ENCODE data around the gene ATXN7L1.
"Not testable (repeated sequence)": the region's sequence is repeated elsewhere in the genome, so short reads cannot be mapped to it uniquely, and the experiment has no call there.

The ATXN7L1 gene

DNA sequence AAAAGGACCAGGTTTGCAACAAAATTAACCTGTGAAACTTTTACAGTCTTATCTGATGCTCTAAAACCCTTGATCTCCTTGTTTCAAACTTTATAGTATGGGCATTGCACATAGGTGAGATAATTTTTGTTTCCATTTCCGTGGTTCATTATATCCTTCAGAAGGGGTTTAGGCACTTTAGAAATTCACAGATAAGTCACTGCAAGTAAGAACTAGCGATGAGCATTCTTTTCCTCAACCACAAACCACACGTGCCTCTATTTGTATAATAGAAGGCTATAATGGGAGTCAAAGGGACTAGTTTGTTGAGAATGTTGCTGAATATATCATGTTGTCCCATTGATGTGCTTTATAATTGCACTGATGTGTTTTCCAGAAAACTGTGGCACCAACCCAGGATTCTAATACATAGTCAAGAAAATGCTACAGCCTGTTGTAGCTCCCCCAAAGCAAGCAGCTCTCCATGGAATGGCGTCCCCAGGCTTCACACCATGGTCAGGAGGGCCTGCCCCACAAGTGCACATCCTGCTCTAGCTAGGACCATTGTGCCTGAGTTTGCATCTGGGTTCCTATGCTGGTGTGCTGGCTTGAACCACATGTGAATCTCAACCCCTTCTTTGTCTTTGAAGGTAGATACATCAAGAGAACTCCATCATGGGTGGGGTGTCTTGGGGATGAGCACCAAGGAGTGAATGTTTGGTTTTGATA, 14.0 kb upstream of the ATXN7L1 start:
- no peak for DNase-seq (ENCODE audit: low read depth)

DNA sequence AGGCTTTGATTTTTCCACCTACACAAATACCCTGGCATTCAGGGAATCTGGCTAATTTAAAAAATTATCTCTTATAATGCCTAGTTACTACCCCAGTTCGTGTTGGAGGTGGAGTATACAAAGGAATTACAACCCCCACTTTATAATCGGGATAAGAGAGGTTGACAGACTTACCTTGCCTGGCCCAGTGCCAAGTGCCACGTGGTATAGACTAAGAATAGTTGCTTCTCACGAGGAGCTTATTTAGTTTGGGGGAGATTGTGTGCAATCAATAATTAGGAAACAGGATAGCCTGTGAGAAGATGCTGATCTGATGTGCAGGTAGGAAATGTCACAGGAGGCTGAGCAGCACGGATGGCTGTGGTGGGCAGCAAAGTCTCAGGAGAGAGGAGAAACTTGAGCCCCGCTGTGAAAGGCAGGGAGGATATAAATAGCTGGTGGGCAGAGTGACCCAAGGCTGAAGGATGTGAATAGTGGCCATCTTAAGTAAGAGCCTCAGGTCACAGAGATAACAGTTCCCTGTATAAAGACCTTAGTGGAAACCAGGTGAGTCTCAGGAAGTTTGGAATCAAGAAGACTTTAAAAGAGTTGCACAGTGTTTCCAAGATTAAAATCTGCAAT, 11.3 kb upstream of the ATXN7L1 start:
- no peak for DNase-seq (ENCODE audit: low read depth)

- no peak for DNase-seq (ENCODE audit: low read depth)
These were observed 10.4 kb upstream of the ATXN7L1 start for GRCh38 chr7:105886776-105887175.

DNA sequence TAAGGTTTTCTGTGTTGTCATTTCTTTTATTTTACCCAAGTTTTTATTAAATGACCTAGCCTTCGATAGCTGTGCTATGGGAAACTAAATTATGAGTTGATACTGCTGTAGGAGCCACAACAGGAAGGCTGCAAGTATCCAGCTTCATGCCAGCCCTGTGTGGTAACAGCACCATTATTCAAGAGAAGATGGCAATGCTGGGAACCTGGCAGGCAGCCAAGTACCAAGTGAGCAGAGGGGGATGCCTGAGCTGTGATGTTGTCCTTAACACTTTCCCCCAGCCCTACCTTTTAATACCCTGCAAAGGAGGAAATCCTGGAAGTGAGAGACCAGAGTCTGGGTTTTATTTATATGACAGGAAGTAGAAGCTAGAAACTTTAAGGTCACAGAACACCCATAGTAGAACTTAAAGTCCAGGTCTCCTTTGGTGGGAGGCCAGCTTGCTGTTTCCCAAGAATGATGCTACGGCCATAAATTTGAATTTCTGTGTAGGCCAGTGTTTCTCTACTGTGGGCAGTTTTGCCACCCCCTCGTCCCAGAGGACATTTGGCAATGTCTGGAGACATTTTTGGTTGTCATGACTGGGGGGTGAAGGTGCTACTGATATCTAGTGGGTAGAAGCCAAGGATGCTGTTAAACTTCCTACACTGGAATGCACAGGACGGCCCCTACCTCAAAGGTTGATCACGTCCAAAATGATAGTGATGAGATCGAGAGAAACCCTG, 9.2 kb upstream of the ATXN7L1 start:
- no peak for DNase-seq (ENCODE audit: low read depth)

DNA sequence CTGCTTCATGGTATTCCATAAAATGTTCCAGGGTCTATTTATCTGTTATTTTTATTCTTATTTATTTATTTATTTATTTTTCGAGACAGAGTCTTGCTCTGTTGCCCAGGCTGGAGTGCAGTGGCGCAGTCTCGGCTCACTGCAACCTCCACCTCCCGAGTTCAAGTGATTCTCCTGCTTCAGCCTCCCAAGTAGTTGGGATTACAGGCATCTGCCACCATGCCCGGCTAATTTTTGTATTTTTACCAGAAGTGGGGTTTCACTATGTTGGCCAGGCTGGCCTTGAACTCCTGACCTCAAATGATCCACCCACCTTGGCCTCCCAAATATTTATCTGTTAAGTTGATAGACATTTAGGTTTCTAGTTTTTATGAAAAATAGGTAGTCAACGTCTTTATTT, 6.8 kb upstream of the ATXN7L1 start:
- not testable (repeated sequence) for DNase-seq (ENCODE audit: low read depth)

GRCh38 chr7:105881439-105881838, 5.0 kb upstream of the ATXN7L1 start:
- no peak for DNase-seq (ENCODE audit: low read depth)

GRCh38 chr7:105880571-105881330, 4.4 kb upstream of the ATXN7L1 start:
- DNase-seq (ENCODE audit: low read depth) = no peak

DNA sequence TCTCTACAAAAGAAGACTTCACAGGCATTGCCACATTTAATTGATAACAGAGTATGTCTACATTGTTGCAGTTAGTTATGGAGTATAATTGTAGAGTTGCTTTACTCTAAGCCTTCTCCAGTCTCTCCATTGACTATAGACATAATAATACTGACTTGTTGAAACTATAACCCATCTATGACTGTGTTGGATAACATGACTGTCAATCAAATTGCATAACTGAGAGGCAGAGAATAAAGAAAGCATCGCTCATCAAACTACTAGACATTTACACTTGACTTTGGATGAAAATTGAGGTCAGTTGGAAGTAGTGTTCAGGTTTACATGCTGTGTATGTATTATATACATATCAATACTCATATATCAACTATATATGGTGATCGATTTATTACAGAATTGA, 3.4 kb upstream of the ATXN7L1 start:
- DNase-seq (ENCODE audit: low read depth) = no peak

GRCh38 chr7:105878746-105879605, 2.6 kb upstream of the ATXN7L1 start:
- no peak for DNase-seq (ENCODE audit: low read depth)

GRCh38 chr7:105877736-105878135, 1.3 kb upstream of the ATXN7L1 start:
- no peak for DNase-seq (ENCODE audit: low read depth)

DNA sequence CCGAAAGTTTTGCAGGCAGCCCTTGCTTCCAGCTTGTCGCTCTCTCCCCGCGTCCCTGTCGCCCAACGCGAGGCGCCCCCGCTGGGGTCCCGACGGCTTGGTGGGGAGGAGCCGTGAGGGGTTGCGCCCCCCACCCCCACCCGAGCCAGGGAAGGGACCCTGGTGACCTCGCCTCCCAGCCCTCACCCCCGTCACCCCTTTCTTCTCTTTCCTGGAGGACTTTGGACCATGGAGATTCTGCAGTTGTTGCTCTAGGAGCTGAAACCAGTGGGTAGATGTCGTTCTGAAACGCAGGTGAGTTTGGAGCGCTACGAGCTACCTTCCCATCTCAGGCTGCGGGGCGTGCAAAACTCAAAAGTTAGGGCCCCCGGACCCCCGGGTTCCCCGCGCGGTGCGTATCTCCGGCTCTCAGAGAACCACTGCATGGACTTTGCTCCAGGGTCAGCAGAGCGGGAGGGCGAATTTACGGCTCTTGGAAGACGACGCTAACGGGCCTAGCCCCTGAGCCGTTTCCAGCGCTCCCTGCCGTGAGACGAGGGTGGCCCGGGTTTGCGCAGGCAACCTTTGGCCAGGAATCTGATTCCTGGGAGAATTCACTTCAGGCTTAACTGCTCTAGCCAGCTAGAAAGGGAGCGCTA, 684 bp upstream of the ATXN7L1 start:
- peak; percentile 1 for DNase-seq (ENCODE audit: low read depth)

DNA sequence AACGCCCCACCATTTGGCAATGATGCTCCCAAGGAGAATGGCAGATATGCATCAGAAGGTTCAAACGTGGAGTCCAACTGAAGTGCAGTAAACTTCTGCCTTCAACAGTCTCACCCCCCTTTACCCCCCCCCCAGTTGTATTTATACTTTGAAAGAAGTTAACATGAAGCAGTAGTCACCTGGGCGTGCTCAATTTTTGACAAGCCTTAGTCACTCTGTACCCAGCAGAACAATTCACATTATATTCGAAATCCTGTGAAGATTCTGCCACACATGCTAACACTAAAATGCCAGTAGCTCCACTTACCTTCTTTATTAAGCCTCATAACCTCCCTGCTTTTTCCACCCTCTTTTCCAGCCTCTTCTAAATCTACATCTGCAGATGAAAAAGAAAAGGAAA, 894 bp downstream of the ATXN7L1 start:
- no peak for DNase-seq (ENCODE audit: low read depth)

DNA sequence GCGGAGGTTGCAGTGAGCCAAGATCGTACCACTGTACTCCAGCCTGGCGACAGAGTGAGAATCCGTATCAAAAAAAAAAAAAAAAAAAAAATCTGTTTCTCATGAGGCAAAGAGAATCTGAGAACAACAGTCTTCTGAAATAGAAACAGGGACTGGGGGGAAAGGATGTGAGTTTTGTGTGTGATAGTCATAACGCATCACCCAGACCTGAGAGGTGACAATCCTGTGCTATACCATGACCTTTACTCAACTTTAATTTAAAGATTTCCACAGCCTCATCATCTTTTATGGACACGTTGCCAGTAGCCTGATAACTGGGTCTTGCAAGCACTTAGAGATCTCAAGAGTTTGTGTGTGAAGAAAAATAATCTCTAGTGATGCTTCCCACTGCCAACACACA, 2.3 kb downstream of the ATXN7L1 start:
- no peak for DNase-seq (ENCODE audit: low read depth)

DNA sequence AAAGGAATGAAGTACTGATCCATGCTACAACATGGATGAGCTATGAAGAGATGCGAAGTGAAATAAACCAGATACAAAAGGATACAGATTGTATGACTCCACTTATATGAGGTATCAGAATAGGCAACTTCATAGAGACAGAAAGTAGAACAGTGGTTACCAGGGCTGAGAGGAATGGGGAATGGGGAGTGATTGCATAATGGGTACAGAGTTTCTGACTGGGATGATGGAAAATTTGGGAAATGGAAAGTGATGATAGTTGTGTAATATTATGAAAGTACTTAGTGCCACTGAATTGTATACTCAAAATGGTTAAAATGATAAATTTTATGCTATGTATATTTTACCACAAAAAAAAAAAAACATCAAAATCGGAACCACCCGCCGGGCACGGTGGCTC, 3.9 kb downstream of the ATXN7L1 start:
- DNase-seq (ENCODE audit: low read depth) = no peak

- DNase-seq (ENCODE audit: low read depth) = no peak
These were observed 5.3 kb downstream of the ATXN7L1 start for GRCh38 chr7:105871142-105871541.

- DNase-seq (ENCODE audit: low read depth) = no peak
These were observed 10.1 kb downstream of the ATXN7L1 start for GRCh38 chr7:105866102-105866801.

GRCh38 chr7:105863876-105864275, 12.5 kb downstream of the ATXN7L1 start:
- no peak for DNase-seq (ENCODE audit: low read depth)

GRCh38 chr7:105862770-105863169, 13.6 kb downstream of the ATXN7L1 start:
- no peak for DNase-seq (ENCODE audit: low read depth)

- no peak for DNase-seq (ENCODE audit: low read depth)
These were observed 14.1 kb downstream of the ATXN7L1 start for GRCh38 chr7:105862276-105862675.

DNA sequence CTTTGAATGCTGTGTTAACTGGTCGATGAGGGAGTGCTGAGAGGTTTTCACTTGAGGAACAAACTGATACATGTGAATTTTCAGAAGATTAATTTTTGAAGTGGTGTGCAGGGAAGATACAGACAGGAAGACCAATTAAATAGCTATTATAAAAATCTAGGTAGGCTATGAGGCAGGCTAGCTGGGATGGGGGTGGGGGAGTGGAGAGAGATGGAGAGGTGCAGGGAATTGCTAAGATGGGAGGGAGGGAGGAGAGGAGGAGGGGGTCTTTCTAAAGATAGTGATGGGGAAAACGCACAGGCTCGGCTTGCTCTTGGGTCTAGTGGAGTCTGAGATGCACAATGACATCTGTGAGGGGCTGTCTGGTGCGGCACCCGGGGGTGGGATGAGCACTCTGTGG, 15.2 kb downstream of the ATXN7L1 start:
- DNase-seq (ENCODE audit: low read depth) = no peak

- DNase-seq (ENCODE audit: low read depth) = no peak
These were observed 15.6 kb downstream of the ATXN7L1 start for GRCh38 chr7:105860793-105861192.

All from activated T-helper 9 cell treated with anti-CD3 and anti-CD28 coated beads, Interleukin-2, amount 50 U/mL, for 16 hours (primary cell).